ENCODE measurements around the gene LRRC8D.

LRRC8D gene

GRCh38 chr1:89807983-89808382, 12.8 kb upstream of the LRRC8D start:
- no peak for DNase-seq

- no peak for DNase-seq
Observed at GRCh38 chr1:89808441-89809117, 12.3 kb upstream of the LRRC8D start.

DNA sequence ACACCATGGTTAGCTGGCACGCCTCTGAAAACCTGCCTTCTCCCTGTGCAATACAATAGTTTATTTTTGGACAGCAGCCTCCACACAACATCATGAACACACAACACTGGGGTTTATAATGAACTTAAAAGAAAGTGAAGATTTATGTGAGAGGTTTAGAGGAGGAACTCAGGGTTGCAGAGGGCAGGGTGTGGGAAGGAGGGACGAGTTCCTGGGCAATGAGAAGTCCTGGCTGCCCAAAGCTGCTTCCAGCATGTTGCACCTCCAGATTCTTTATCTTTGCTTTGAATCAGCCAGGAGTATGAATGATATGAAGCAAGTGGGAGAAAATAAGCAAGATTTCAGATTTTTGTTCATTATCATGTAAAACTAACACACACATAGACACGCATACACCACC, 11.3 kb upstream of the LRRC8D start:
- DNase-seq, result no peak

DNA sequence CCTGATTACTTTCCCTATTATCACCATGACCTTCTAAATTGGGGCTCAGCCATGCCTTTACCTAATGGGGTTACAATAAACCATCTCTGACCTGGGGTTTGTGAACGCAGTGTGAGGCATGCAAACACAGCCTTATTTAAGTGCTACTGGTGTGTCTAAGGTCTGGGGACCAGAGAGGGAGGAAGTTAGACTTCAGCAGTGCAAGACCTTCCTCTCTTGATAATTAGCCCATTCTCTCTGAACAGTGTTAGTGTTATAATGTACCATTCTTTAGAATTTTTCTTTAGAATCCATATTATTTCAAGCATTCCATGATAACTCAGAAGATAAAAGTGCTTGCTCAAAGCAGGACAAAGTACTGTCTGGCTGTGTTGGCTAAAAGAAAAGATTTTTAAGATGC, 10.5 kb upstream of the LRRC8D start:
- no peak for DNase-seq

DNA sequence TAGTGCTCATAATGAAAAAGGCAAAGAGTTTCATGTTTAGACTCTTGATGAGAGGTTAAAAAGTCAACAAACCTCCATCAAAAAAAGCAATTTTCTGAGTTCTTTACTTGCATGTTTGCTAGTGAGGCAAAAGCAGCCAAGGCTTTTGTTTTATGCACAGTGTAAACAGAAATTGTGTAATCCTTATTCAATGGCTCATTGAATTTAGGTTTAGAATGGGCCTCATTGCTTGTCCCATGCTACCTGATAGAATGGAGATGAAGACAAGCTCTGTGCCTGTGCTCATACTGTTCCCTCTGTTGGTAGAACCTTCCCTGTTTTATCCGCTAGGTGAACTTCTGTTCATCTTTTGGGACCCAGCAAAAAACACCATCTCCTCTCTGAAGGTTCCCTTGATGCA, 10.0 kb upstream of the LRRC8D start:
- DNase-seq, result no peak

DNA sequence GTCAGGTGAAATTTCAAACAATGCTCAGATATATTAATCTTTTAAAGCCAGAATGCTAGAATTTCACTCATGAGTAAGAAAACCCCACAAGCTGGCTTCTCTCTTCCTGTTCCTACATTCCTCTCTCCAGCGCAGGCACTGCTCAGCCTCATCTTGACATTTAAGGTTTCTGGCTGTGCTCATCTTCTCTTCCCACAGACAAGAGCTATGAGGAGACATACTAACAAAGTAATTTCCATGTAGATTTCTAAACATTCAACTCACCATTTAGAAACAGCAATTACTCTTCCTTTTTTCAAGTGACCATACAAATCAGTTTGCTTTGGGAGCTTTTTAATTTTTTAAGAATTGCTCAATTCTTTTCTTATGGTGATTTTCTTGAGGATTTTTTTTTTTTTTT, 7.8 kb upstream of the LRRC8D start:
- DNase-seq, result no peak

DNA sequence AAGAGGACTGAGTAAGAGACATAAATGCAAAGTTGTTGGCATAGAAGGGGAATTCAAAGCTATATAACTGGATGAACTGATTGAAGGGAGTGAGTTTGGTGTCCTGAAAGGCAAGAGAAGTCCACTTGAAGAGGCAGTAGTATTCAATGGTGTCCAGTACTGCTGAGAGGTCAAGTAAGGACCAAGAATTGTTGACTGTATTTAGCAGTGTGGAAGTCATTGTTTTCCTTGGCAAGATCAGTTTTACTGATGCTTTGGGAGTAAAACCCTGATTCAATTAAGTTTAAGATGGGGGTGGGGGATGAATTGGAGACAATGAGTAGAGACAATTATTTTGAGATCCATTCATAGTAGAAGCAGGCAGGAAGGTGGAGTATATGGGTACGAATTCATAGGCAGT, 5.8 kb upstream of the LRRC8D start:
- no peak for DNase-seq

- DNase-seq, result no peak
Observed at GRCh38 chr1:89815611-89816010, 5.2 kb upstream of the LRRC8D start.

DNA sequence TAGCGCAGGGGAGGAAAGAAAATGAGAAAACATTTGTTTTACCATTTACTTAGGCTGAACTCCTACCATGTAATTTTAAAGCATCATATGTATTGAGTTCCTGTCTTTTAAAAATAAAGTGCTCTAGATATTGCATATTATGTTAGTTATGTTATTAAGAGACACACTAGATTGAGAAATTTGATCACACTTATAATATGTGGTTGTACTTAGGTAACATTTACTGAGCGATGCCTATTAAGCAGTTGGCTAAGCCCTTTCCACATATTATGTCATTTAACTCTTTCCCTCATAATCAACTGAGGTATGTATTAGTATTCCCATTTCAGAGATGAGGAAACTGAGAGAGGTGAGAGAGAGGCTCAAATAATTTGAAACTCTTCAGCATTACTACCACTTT, 4.5 kb upstream of the LRRC8D start:
- no peak for DNase-seq

- no peak for DNase-seq
Observed at GRCh38 chr1:89821322-89822108, 683 bp downstream of the LRRC8D start.

DNA sequence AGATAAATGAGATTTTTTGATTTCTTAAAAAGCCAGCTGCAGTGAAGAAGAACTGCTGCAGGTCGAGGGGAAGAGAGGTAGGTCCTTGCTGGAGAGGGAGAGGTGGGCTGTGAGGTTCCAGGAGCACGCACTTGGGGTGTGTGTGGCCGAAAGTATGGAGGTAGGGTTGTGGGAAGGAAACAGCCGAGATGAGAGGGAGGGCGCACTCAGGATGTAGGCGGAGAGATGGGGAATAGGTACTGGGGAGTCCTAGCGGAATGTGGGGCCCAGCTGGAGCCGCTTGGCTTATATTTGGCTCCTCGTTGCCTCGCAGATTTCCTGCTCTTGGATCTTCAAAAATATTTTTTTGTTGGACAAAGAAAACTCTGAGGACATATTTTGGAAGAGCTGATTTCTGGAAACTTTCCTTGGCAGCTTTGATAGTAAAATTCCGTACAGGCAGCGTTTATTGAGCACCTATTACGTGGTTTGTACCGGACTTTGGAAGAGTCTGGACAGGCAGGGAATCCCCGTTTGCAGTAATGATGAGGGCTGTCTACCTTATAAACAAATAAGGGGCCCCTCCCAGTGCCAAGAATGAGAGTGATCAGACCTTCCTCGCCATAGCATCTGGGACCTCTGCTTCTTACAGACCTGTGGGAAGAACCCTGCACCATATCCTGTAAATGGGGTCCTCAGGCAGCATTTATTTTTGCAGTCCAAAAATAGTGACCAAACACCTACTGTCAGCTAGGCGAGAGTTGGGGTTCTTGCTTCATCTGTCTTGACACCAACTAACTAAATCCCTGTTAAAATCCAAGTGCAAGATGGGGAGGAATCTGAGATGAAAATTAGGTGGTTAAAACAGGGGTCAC, 1.5 kb downstream of the LRRC8D start:
- DNase-seq, result no peak

- DNase-seq, result no peak
Observed at GRCh38 chr1:89822999-89823628, 2.3 kb downstream of the LRRC8D start.

GRCh38 chr1:89823679-89824292, 3.0 kb downstream of the LRRC8D start:
- no peak for DNase-seq

DNA sequence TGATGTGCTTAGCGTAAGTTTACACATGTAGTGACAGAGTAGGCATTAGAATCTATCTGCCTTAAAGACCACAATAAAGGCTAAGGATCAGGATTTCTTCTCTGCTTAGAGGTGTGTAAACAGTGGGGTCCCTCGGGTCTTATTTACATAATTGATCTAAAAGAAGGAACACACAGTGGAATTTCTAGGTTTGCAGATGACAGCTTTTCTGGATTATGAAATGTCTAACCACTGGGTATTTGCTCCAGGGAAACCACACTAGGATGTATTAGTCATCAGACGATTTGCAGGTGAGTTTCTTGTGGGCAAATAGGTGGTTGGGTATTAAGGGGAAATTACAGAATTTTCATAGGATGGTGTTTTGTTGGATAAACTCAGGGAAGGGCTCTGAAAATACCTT, 5.8 kb downstream of the LRRC8D start:
- DNase-seq, result no peak

DNA sequence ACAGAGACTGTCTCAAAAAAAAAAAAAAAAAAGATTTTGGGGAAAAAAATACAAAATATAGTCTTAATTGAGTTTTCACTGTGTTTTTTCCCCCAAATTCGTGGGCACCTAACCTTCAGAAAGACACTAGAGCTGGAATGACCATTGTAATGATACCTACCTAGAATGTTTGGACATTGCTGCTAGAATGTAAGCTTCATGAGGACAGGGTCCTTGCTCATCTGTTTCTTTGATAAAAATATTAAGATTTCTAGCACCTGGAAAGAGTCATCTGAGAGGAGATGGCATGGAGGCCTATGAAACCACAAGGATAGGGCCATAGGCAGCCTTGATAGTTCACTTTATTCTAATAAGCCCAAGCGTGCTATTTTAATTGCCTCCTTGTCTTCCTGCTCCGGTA, 6.5 kb downstream of the LRRC8D start:
- no peak for DNase-seq

GRCh38 chr1:89827902-89828301, 7.1 kb downstream of the LRRC8D start:
- no peak for DNase-seq

DNA sequence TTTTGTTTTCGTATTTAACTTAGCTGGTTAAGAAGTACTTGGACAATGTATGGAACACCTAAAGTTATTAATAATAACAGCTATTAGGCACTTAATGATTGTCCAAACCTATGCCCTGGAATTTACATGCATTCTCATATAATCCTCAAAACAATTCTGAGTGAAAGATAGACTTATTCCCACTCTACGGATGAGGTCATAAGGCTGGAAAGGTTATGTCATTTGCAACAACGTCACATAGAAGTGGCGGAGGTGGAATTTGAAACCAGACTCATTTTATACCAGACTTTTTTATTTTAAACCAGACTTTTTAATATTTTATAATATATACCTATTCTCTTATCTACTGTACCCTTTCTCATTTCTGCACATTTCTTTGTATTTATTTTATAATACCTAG, 8.4 kb downstream of the LRRC8D start:
- DNase-seq, result no peak

- no peak for DNase-seq
Observed at GRCh38 chr1:89831462-89832120, 10.8 kb downstream of the LRRC8D start.

DNA sequence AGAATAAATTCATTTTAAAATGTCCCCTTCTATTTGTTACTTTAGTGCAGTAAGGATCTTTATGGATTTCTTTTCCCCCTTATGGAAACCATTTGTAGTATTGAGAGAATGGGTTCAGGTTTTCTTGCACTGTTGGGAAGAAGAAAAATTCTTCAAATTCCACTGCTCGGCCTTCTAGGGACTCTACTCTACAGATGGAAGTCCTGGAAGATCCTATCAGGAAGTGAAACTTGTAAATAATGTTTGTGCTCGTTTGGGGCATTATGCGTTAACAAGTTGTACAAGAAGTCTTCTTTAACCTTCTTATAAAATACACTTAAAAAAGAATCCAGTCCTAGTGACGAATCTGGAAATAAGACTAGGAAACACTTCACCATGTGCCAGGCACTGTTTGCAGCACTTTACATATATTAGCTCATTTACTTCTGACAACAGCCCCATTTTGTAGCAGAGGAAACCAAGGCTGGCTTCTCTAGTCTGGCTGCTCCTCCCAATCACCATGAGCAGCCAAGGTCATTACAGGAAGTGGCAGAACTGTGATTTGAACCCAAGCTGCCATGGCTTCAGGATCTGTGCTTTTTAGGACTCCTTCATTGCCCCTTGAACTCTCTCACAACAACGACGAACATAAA, 11.8 kb downstream of the LRRC8D start:
- no peak for DNase-seq

DNA sequence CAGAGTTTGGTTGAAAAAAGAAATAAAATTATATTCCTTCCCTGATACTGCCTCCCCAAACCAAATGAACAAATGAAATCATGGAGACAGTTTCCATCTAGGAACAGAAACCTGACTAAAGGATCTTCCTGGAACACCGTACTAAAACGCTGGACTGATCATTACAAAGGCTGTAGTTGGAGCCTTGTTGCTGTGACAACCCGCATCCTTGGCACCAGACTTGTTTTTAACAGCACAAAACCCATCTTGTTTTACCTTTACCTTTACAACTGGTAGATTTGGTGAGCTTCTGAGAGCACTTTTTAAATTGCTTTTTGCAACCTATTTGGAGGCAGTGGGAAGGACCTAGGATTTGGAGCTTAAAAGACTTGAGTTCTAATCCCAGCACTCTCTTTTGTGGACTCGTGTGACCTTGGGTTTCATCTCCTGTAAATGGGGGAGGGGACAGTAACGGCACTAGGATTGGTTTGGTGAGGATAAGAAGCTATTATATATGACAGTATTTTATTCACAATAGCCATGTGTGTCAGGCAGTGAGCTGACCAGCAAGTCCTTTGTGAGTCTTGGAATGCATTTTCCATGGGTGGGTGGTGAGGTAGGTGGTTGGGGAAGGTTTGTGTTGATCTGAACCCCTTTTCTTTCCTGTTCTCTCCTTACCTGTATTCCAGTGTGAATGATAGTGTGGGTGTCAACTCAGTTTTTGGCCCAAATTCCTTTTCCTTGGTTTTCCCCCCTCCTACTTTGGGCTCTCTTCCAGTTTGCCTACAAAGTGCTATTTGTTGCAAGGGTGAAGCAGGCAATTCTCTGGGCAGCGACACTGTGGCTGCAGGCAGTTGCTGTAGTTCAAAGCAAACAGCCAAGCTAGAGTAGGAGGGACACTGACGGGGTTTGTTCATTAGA, 12.6 kb downstream of the LRRC8D start:
- no peak for DNase-seq
